ENCODE measurements around the gene GNAO1.

Gene GNAO1

GRCh38 chr16:56319376-56319775 is 128.1 kb downstream of the GNAO1 start:
- DNase-seq (ENCODE audit: low read depth in 1 of 2, low spot score in 1 of 2), result no peak
- TF ChIP-seq POLR2AphosphoS5 (IDR thresholded peaks at IDR 0.05; ENCODE audit: low read depth) (no peak), SPI1 (IDR thresholded peaks at IDR 0.05; ENCODE audit: borderline replicate concordance, low read depth) (no peak), GABPA (IDR thresholded peaks at IDR 0.05; ENCODE audit: low read depth) (no peak), REST (IDR thresholded peaks at IDR 0.05; ENCODE audit: insufficient replicate concordance, low read depth) (no peak)
- TF ChIP-seq, protein P1, sequence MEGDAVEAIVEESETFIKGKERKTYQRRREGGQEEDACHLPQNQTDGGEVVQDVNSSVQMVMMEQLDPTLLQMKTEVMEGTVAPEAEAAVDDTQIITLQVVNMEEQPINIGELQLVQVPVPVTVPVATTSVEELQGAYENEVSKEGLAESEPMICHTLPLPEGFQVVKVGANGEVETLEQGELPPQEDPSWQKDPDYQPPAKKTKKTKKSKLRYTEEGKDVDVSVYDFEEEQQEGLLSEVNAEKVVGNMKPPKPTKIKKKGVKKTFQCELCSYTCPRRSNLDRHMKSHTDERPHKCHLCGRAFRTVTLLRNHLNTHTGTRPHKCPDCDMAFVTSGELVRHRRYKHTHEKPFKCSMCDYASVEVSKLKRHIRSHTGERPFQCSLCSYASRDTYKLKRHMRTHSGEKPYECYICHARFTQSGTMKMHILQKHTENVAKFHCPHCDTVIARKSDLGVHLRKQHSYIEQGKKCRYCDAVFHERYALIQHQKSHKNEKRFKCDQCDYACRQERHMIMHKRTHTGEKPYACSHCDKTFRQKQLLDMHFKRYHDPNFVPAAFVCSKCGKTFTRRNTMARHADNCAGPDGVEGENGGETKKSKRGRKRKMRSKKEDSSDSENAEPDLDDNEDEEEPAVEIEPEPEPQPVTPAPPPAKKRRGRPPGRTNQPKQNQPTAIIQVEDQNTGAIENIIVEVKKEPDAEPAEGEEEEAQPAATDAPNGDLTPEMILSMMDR (IDR thresholded peaks at IDR 0.05; ENCODE audit: insufficient read depth, low read length), result no peak
- H3K27ac ChIP-seq (replicated peaks), result no peak overlapping the region

DNA sequence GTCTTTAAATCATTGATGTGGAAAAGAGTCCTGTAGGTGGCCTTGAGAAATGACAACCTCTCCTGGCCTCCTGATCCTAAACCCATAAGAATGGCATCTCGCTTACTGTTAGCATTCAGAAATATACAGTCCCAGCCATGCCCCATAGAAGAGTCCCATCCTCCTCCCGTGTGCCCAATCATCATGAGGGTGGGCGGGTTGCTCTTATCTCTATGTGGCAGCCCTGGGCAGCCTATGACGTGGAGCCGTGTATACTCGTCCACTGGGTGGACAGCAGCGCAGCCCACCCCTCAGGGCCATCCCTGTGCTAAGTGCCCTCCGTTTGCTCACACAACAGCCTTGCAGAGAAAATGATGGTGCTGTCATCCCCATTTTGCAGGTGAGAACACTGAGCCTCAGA is 128.8 kb downstream of the GNAO1 start:
- Histone ChIP-seq H3K4me3 (replicated peaks; ENCODE audit: insufficient read depth, low read length) (no peak overlapping the region), H3K27me3 (ENCODE audit: insufficient read depth, poor library complexity, severe bottlenecking) (no peaks in the 10 kb centered on the region), H3K27ac (replicated peaks) (no peak overlapping the region)
- no peak for TF ChIP-seq REST (IDR thresholded peaks at IDR 0.05; ENCODE audit: insufficient replicate concordance, low read depth)
- no peak for TF ChIP-seq SPI1 (IDR thresholded peaks at IDR 0.05; ENCODE audit: borderline replicate concordance, low read depth)
- no peak for TF ChIP-seq GABPA (IDR thresholded peaks at IDR 0.05; ENCODE audit: low read depth)
- TF ChIP-seq POLR2AphosphoS5 (IDR thresholded peaks at IDR 0.05; ENCODE audit: low read depth), result no peak
- TF ChIP-seq, protein P1 (IDR thresholded peaks at IDR 0.05; ENCODE audit: insufficient read depth, low read length), result no peak
- DNase-seq (ENCODE audit: low read depth in 1 of 2, low spot score in 1 of 2), result no peak

More at GRCh38 chr16:56319376-56319775, 128.1 kb downstream of the GNAO1 start:
- Histone ChIP-seq H3K4me3 (replicated peaks; ENCODE audit: insufficient read depth, low read length) (no peak overlapping the region), H3K27me3 (ENCODE audit: insufficient read depth, poor library complexity, severe bottlenecking) (no peaks in the 10 kb centered on the region)

- Histone ChIP-seq H3K27me3 (ENCODE audit: insufficient read depth, poor library complexity, severe bottlenecking) (no peaks in the 10 kb centered on the region), H3K4me3 (replicated peaks; ENCODE audit: insufficient read depth, low read length) (no peak overlapping the region), H3K27ac (replicated peaks) (no peak overlapping the region)
- DNase-seq (ENCODE audit: low read depth in 1 of 2, low spot score in 1 of 2), result no peak
- TF ChIP-seq SPI1 (IDR thresholded peaks at IDR 0.05; ENCODE audit: borderline replicate concordance, low read depth) (no peak), POLR2AphosphoS5 (IDR thresholded peaks at IDR 0.05; ENCODE audit: low read depth) (no peak), REST (IDR thresholded peaks at IDR 0.05; ENCODE audit: insufficient replicate concordance, low read depth) (no peak), GABPA (IDR thresholded peaks at IDR 0.05; ENCODE audit: low read depth) (no peak)
- TF ChIP-seq, protein P1 (IDR thresholded peaks at IDR 0.05; ENCODE audit: insufficient read depth, low read length), result no peak
Measured at GRCh38 chr16:56320811-56321558, 129.7 kb downstream of the GNAO1 start.
